Fibroblast of skin of back (primary cell): Measurements from ENCODE around the gene FAM118A.
"Not testable (repeated sequence)": the region's sequence is repeated elsewhere in the genome, so short reads cannot be mapped to it uniquely, and the experiment has no call there.

Experiments used
- DNase-seq: peaks from one replicate; pipeline ENCODE4 v3.0.0-alpha.2; 2013

Gene FAM118A

DNA sequence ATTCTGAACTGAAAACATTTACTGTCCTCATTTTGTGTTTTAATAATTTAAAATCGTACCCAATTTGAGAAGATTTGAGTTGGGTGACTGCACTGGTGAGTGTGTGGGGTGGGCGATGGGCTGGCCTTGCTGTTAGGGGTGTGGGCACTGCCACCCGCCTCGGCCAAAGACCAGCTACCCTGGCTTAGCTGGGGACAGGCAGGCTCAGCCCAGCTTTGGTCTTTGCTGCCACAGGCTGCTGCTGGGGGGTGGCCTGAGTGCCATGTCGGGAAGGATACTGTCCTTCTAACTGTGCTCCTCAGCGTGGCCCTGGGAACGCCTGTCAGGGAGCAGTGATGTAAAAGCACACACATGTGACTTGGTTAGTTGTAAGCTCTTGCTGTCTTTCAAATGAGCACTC lies 22.3 kb downstream of the FAM118A start:
- DNase-seq = no peak

GRCh38 chr22:45334068-45334467 lies 24.3 kb downstream of the FAM118A start:
- DNase-seq = no peak

- DNase-seq = no peak
These were observed 24.8 kb downstream of the FAM118A start for GRCh38 chr22:45334528-45334927.

GRCh38 chr22:45335021-45335818 lies 25.5 kb downstream of the FAM118A start:
- DNase-seq = peak; percentile 8

GRCh38 chr22:45335854-45336522 lies 26.3 kb downstream of the FAM118A start:
- no peak for DNase-seq

DNA sequence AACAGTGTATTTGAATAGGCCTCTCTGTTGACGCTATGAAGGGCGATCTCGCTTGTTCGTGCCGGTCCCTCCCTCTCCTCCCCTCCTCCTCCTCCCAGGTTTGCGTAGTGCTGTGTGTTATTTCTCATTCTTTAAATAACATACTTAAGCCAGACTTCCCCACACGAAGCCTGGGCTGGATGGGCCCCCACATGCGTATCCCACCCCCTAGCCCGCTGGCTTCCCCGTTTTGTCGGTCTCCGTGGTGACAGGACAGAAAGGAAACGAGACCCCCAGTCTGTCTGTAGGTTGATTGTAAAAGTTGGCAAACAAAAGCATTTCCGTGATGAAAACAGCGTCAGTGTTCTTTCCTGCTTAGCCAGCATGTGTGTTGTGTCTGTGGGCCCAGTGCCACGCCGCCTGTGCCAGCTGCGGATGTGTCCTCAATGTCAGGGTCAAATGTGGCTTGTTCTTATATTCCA lies 27.3 kb downstream of the FAM118A start:
- DNase-seq = peak; percentile 19

GRCh38 chr22:45337536-45337935 lies 27.8 kb downstream of the FAM118A start:
- DNase-seq = no peak

DNA sequence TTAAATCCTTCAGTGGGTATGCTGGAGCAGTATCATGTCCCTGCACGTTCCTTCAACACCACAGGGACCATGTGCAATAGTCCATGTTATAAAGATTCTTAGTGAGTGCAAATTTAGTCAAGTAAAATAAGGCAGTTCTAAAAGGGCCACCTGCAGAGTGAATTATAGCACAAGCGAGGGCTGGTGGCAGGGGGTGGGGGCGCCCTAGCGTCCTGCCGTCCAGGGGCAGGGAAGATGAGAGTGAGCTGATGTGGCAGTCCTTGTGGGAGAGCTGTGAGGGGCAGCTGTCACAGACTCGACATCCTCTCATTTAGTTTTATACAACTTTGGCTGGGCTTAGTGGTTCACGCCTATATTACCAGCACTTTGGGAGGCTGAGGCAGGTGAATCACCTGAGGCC lies 29.1 kb downstream of the FAM118A start:
- no peak for DNase-seq

DNA sequence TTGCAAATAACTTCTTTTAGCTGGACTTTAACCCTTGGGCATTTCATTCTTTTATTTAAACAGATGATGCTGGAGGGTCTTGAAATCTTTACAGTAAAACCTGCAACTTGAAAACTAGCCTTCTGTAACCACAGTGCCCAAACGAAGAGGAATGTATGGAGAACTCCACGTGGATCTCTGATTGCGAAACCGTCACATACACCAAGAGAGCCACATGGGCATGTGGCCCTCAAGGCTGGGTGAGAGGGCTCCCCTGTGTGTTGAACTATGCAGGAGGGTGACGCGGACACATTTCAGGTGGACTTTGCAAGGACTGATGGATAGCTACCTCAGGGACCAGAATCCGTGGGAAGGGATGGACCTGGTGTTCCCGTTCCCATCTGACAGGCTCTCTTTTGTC lies 30.6 kb downstream of the FAM118A start:
- no peak for DNase-seq

DNA sequence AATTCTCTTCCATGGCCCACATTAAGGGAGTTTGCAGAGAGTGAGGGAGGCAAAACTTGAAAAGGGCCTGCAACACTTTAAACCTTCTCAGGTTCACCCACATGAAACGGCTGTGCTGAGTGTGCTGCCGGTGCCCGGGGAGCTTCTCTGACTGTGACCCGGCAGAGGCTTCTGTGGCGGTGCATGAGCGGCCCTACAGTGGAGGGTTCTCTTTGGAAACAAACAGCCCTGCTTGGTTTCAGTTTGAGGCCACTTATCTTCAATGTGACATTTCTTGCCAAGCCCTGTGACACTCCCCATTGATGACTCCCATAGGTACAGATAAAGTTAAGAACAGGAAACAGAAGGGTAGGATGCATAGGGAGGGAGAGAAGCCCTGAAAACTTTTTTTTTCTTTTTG lies 31.8 kb downstream of the FAM118A start:
- DNase-seq = no peak

DNA sequence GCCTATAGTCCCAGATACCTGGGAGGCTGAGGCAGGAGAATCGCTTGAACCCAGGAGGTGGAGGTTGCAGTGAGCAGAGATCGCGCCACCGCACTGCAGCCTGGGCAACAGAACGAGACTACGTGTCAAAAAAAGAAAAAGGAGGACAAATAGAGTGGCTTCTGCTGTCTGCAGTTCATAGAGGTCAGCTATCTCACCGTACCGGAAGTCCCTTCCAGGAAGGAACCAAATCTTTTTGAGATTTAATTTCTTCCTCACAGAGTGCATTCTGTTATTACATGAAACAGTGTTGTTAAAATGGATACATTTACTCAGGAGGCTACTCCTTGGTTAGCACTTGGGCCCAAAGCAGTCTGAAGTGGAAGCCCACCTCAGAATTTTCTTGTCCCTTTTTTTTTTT lies 33.4 kb downstream of the FAM118A start:
- DNase-seq = no peak

DNA sequence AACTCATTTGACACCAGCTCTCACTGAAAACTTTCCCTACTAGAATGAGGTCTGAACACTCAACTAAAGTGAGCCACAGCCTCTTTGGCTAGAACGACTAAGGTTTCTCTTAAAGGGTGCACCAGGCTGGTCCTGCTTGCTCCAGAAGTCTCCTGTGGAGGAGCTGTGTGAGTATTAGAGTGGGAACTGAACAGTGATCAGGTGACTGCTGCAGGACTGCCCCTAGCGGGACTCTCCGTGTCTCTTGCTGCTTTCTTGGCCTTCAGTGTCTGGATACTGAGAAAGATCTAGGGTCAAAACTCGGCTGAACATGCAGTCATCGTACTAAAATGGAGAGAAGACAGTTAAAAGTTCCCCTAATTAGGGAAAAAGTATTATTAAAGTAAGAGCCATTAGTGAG lies 34.6 kb downstream of the FAM118A start:
- peak; percentile 4 for DNase-seq

- no peak for DNase-seq
These were observed 40.2 kb downstream of the FAM118A start for GRCh38 chr22:45349916-45350315.

DNA sequence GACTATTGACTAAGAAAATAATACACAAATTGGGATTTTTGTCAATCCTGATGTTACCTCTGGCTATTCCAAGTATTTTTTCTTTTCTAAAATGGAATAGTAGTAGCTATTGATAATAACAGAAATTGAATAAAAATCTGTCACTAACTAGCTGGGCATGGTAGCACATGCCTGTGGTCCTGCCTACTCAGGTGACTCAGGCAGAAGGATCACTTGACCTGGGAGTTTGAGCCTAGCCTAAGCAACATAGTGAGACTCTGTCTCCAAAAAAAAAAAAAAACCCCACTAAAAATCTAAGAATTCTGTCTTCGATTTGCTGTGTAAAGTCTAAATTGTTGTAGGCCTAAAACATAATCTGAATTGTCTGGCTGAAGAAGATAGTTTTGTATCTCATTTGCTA lies 42.2 kb downstream of the FAM118A start:
- DNase-seq = no peak

DNA sequence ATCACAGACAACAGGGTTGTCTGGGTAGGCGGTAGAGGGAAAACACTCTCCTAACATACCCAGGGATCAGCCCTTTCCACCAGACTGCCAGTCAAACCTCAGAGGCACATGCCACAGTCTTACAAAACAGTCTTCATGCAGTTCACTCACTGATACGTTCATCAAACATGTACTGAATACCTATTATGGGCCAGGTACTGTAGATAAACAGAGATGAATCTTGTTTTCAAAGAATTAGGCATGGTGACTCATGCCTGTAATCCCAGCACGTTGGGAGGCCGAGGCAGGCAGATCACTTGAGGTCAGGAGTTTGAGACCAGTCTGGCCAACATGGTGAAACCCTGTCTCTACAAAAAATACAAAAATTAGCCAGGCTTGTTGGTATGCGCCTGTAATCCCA lies 43.0 kb downstream of the FAM118A start:
- not testable (repeated sequence) for DNase-seq

- no peak for DNase-seq
These were observed 44.1 kb downstream of the FAM118A start for GRCh38 chr22:45353786-45354185.

- DNase-seq = no peak
These were observed 47.8 kb downstream of the FAM118A start for GRCh38 chr22:45357490-45357889.

DNA sequence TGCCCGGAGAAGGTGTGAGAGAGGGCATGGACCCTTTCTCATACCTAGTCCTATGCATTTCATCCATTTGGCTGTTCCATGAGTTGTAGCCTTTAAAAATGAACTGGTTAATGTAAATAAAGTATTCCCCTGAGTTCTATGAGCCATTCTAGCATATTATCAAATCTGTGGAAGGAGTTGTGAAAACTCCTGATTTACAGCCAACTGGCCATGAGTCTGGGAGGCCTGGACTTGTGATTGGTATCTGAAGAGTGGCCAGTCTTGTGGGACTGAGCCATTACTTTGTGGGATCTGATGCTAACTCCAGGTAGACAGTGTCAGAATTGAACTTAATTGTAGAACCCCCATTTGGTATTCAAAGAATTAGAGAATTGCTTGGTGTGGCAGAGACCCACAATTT lies 48.4 kb downstream of the FAM118A start:
- DNase-seq = peak; percentile 6

DNA sequence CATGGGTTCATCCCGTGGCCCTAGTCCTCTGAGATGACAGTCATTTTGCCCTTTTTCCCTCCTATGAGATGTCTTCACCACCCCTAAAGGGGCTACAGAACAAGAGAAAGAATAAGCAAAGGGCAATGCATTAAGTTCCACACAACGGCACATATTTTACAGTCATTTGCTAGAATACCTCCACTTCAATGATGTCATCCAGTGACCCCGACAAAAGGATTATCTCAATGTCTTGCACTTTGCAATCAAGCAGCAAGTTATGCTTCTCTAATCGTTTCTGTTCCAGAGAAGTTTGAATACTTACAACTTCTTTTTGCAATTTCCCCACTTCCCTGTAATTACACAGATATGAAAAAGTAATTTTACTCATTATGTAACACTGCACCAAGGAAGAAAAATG lies 49.9 kb downstream of the FAM118A start:
- no peak for DNase-seq

DNA sequence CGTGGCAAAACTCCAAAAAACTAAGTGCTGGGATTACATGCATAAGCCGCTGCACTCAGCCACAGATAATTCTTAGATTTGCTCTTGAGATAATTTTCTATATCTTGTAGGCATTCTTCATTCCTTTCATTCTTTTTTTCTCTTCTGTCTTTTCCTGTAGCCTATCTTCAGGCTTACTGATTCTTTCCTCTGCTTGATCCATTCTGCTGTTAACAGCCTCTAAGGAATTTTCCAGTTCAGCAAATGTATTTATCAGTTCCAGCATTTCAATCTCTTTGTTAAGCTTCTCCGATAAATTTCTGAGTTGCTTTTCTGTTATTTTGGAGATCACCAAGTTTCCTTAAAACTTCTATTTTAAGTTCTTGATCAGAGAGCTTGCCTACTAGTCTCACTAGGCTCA lies 57.0 kb downstream of the FAM118A start:
- DNase-seq = no peak

DNA sequence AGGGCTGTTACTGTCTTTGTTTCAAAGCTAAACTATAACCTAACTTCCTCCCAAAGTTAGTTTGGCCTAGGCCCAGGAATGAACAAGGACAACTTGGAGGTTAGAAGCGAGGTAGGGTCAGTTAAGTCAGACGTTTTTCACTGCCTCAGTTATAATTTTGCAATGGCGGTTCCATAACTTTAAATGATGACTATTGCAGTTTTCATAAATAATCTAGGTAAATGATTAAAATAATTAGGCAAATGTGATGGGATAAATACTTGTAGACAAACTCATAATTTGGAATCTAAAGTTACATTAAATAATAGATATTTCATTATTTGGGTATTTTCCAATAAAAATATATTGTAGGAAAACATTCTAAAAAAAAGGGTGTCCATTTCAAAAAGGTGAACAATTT lies 63.9 kb downstream of the FAM118A start:
- DNase-seq = not testable (repeated sequence)

DNA sequence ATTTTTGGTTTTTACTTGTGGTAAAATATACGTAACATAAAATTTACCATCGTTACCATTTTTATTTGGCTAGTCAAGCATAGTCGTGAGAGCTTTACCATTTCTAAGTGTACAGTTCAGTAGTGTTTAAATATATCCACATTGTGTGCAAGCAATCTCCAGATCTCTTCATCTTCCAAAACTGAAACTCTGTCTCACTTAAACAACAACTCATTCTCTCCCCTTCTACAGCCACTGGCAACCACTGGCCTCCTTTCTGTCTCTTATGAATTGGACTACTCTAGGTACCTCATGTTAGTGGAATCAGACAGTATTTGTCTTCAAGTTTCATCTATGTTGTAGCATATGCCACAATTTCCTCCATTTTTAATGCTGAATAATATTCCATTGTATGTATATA lies 66.3 kb downstream of the FAM118A start:
- no peak for DNase-seq

GRCh38 chr22:45376703-45377102 lies 67.0 kb downstream of the FAM118A start:
- DNase-seq = no peak

- no peak for DNase-seq
These were observed 71.6 kb downstream of the FAM118A start for GRCh38 chr22:45381348-45381747.
